ENCODE results near the gene CNTLN.

CNTLN gene

GRCh38 chr9:17531642-17532254, 396.9 kb downstream of the CNTLN start:
- Mint-ChIP-seq H3K27ac (no peak overlapping the region), H3K4me1 (no peaks in the 10 kb centered on the region), H3K36me3 (no peaks in the 10 kb centered on the region), H3K4me3 (no peak overlapping the region), H3K27me3 (no peaks in the 10 kb centered on the region), H3K9me3 (peaks cover 5% of the 10 kb centered on the region)

GRCh38 chr9:17532461-17532860, 397.6 kb downstream of the CNTLN start:
- Mint-ChIP-seq H3K9me3 (peaks cover 5% of the 10 kb centered on the region), H3K27me3 (no peaks in the 10 kb centered on the region), H3K4me3 (no peak overlapping the region), H3K4me1 (no peaks in the 10 kb centered on the region), H3K36me3 (no peaks in the 10 kb centered on the region), H3K27ac (no peak overlapping the region)

- Mint-ChIP-seq H3K27me3 (no peaks in the 10 kb centered on the region), H3K4me1 (no peaks in the 10 kb centered on the region), H3K36me3 (no peaks in the 10 kb centered on the region), H3K27ac (no peak overlapping the region), H3K4me3 (no peak overlapping the region), H3K9me3 (peaks cover 5% of the 10 kb centered on the region)
These were observed 400.3 kb downstream of the CNTLN start for GRCh38 chr9:17535176-17535575.

GRCh38 chr9:17536027-17536426, 401.2 kb downstream of the CNTLN start:
- Mint-ChIP-seq H3K27ac (no peak overlapping the region), H3K4me1 (no peaks in the 10 kb centered on the region), H3K4me3 (no peak overlapping the region), H3K36me3 (no peaks in the 10 kb centered on the region), H3K27me3 (no peaks in the 10 kb centered on the region), H3K9me3 (peaks cover 5% of the 10 kb centered on the region)

GRCh38 chr9:17551023-17551422, 416.2 kb downstream of the CNTLN start:
- Mint-ChIP-seq H3K27ac (no peak overlapping the region), H3K4me3 (no peak overlapping the region), H3K36me3 (no peaks in the 10 kb centered on the region), H3K27me3 (no peaks in the 10 kb centered on the region), H3K9me3 (peaks cover 5% of the 10 kb centered on the region), H3K4me1 (no peaks in the 10 kb centered on the region)
